GM19035 (cell line): ENCODE measurements around the gene EYS.
"Not testable (repeated sequence)": the region's sequence is repeated elsewhere in the genome, so short reads cannot be mapped to it uniquely, and the experiment has no call there.

Source experiments
- ATAC-seq: cut with Tn5 transposase; IDR thresholded peaks from one replicate; pipeline ENCODE4 v1.9.1; 2021; ENCODE audit not compliant: unreplicated experiment

Gene EYS

GRCh38 chr6:65637289-65638046 is 69.6 kb downstream of the EYS start:
- ATAC-seq, result no peak

- ATAC-seq, result no peak
Measured at GRCh38 chr6:65633501-65633900, 73.5 kb downstream of the EYS start.

GRCh38 chr6:65631711-65632110 is 75.3 kb downstream of the EYS start:
- ATAC-seq, result no peak

GRCh38 chr6:65627434-65627999 is 79.5 kb downstream of the EYS start:
- ATAC-seq, result not testable (repeated sequence)

GRCh38 chr6:65627015-65627414 is 80.0 kb downstream of the EYS start:
- no peak for ATAC-seq

GRCh38 chr6:65623566-65623965 is 83.5 kb downstream of the EYS start:
- ATAC-seq, result no peak

- no peak for ATAC-seq
Measured at GRCh38 chr6:65610746-65611145, 96.3 kb downstream of the EYS start.

- ATAC-seq, result no peak
Measured at GRCh38 chr6:65595540-65595939, 111.5 kb downstream of the EYS start.

GRCh38 chr6:65570340-65570739 is 136.7 kb downstream of the EYS start:
- ATAC-seq, result no peak

- no peak for ATAC-seq
Measured at GRCh38 chr6:65569505-65569904, 137.5 kb downstream of the EYS start.

GRCh38 chr6:65569056-65569455 is 138.0 kb downstream of the EYS start:
- not testable (repeated sequence) for ATAC-seq

- ATAC-seq, result no peak
Measured at GRCh38 chr6:65566117-65566516, 140.9 kb downstream of the EYS start.

- no peak for ATAC-seq
Measured at GRCh38 chr6:65558071-65558470, 149.0 kb downstream of the EYS start.

GRCh38 chr6:65557224-65557623 is 149.8 kb downstream of the EYS start:
- no peak for ATAC-seq

- ATAC-seq, result no peak
Measured at GRCh38 chr6:65546894-65547293, 160.1 kb downstream of the EYS start.

- no peak for ATAC-seq
Measured at GRCh38 chr6:65545920-65546319, 161.1 kb downstream of the EYS start.

GRCh38 chr6:65538644-65539043 is 168.4 kb downstream of the EYS start:
- ATAC-seq, result no peak

- no peak for ATAC-seq
Measured at GRCh38 chr6:65537600-65537999, 169.4 kb downstream of the EYS start.

GRCh38 chr6:65531533-65531932 is 175.5 kb downstream of the EYS start:
- no peak for ATAC-seq

- ATAC-seq, result no peak
Measured at GRCh38 chr6:65524232-65524631, 182.8 kb downstream of the EYS start.

- no peak for ATAC-seq
Measured at GRCh38 chr6:65505736-65506135, 201.3 kb downstream of the EYS start.

GRCh38 chr6:65501045-65501444 is 206.0 kb downstream of the EYS start:
- ATAC-seq, result no peak

- not testable (repeated sequence) for ATAC-seq
Measured at GRCh38 chr6:65483652-65484051, 223.4 kb downstream of the EYS start.
